Measurements from ENCODE around the gene DSCAM.

- no peak for TF ChIP-seq POLR2A (IDR thresholded peaks at IDR 0.05)
- TF ChIP-seq, protein P1, sequence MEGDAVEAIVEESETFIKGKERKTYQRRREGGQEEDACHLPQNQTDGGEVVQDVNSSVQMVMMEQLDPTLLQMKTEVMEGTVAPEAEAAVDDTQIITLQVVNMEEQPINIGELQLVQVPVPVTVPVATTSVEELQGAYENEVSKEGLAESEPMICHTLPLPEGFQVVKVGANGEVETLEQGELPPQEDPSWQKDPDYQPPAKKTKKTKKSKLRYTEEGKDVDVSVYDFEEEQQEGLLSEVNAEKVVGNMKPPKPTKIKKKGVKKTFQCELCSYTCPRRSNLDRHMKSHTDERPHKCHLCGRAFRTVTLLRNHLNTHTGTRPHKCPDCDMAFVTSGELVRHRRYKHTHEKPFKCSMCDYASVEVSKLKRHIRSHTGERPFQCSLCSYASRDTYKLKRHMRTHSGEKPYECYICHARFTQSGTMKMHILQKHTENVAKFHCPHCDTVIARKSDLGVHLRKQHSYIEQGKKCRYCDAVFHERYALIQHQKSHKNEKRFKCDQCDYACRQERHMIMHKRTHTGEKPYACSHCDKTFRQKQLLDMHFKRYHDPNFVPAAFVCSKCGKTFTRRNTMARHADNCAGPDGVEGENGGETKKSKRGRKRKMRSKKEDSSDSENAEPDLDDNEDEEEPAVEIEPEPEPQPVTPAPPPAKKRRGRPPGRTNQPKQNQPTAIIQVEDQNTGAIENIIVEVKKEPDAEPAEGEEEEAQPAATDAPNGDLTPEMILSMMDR (IDR thresholded peaks at IDR 0.05): no peak
Measured at GRCh38 chr21:40717028-40717427, 129.9 kb downstream of the DSCAM start.
